Fibroblast of skin of back (primary cell): ENCODE data around the gene XYLT1.
A peak's percentile ranks its signal among the peaks of the same experiment; 100 is the strongest.

ENCODE experiments used
- DNase-seq: peaks from one replicate; pipeline ENCODE4 v3.0.0-alpha.2; 2013

Gene XYLT1

DNA sequence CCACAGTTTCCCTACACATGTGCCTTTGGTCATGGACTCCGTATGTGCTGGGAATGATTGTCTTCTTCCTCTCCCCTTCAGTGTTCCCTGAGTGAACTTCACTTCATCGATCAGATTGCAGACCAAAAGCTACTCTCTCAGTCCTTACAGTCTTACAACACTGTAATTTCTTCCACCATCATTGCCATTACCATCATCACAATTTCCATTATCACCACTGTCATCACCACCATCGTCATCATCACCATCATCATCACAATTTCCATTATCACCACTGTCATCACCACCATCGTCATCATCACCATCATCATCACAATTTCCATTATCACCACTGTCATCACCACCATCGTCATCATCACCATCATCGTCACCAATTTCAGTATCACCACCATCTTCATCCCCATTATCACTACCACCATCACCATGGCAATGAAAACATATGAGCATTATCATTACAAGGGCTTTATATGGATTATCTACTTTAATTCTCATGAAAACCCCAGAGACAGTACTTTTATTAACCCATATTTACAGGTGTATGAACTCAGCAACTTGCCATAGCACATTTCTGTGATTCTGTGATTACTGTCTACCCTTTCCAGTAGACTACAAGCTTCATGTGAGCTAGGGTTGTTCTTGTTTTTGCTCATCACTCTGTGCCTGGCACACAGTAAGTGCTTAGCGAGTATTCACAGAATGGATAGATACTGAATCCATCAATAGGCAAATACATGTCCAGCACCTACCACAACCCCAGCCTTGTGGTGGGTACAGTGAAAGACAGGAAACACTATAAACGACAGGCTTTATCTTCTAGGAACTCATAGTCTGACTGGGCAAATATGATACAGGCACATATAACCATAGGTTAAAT is 327.0 kb downstream of the XYLT1 start:
- no peak for DNase-seq

DNA sequence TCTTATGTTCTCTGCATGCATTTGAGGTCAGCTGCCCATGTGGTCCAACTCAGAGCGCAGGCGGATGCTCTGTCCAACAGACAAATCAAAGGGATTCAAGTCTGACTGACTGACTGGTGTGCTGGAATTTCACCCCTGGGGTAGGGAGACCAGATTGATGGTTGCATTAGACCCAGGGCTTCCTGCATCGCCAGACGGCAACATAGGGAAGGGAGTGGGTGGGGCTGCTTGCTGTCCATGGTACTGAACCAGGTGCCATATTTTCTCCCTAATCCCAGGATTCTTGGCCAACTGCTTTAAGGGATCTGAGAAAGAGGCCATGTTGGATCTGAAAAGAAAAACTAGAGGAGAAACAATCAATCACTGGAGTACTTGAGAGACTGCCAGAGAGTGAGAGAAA is 332.0 kb downstream of the XYLT1 start:
- peak; percentile 12 for DNase-seq

DNA sequence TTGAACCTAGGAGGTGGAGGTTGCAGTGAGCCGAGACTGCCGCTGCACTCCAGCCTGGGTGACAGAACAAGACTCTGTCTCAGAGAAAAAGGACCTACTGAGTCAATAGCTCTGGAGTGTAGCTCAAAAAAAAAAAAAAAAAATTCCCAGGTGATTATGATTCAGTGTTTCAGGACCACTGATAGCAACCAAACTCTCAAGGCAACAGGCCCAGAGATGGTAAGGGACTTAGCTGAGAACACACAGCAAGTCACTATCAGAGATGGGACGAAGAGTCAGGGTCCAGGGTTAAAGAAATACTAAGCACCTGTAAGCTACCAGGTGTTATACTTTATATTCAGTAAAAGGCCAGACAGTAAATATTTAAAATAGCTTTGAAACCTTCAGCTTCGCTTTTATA is 335.3 kb downstream of the XYLT1 start:
- DNase-seq, result no peak

DNA sequence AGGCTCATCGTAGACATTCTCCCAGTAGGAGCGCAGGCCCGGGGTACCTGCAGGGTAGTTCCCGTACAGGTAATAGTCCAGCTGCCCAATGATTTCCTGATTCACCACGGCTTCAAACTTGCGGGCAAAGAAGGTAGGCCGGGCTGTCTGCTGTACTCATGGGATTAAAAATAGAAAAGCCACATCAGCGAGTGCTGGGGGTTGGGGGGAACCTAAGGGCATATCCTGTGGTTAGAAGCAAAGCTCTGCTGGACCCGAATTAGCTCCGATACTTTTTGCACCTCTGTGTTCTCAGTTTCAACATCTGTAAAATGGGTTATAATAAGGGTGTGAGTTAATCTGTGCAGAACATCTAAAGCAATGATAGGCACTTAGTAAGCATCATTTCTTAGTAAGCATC is 336.2 kb downstream of the XYLT1 start:
- no peak for DNase-seq

DNA sequence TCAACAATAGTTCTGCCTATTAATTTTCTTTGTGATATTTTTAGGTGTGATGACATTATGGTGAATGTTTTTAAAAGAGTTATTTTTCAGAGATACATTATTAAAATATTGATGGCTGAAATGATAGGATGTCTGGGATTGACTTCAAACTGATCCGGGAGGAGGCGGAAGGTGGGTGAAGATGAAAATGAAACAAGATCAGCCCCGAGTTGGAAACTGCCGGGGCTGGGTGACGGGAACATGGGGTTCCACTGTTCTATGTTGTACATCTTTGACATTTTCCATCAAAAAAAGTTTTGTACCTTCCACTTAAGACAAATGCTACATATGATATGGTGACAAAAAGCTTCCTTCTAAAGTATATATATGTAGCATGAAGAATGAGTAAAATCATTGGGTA is 336.9 kb downstream of the XYLT1 start:
- DNase-seq, result no peak

DNA sequence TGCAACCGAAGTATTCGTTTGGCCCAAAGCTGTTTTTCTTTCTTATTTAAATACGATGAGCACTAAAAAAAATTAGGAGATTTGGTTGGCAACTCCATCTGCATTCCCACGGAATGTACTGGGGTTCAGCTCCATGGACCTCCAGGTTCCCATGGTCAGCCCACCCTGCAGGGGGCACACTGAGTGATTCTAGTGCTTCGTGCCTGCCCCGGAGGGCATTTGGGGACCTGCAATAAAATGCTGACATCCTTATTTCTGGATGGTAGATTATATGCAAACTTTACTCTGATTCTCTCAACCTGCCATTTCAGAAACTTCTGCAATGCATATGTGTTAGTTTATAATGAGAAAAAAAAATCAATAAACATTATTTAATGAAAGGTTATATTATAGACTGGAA is 339.4 kb downstream of the XYLT1 start:
- DNase-seq, result no peak

DNA sequence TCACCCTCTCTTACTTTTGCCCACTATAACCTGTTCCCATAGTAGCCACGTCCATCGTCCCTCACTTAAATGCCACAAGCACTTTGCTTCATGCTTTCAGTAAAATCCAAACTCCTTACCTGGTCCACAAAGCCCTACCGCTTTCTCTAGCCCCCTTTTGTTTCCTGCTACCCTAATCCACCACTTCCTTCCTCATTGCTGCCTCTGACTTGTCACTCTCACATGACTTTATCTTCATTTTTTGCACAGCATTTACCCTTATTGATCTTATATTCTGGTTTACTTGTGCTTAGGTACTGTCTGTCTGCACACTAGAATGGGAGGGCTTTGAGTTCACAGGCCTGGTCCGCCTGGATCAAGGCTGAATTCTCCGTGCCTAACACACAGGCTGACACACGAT is 340.0 kb downstream of the XYLT1 start:
- DNase-seq, result no peak

DNA sequence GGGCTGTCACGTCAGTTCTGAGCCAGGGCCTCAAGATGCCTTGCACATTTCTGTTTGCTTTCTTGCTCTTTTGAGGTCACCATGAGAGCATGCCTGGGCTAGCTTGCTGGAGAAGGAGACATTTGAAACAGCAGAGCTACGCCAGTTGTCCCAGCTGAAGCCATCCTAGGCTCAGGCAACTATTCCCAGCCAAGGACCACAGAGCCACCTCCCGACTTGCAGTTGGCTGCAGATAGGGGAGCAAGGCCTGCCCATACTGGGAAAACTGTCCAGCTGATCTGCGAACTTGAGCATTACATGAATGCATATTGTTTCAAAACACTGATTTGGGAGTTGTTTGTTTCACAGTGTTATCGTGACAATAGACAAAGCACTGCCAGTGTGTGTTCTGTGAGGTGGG is 340.8 kb downstream of the XYLT1 start:
- no peak for DNase-seq

DNA sequence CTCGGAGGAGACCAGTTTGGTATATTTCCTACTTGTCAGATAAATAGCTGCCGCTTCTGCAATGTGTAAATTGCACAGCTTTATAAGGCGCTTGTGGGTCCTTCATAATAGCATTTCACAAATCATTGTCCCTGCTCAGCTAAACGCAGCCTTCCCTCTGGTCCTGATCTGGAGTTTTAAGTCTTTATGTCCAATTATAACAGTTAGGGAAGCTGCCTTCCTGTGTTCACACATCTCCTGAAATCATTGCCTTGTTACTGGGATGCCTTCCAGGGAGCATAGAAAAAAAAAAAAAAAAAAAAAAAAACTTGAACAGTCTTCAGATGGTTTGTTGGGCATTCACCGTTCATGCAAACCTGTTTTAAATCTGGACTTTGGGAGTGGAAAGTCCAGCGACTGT is 342.0 kb downstream of the XYLT1 start:
- no peak for DNase-seq

DNA sequence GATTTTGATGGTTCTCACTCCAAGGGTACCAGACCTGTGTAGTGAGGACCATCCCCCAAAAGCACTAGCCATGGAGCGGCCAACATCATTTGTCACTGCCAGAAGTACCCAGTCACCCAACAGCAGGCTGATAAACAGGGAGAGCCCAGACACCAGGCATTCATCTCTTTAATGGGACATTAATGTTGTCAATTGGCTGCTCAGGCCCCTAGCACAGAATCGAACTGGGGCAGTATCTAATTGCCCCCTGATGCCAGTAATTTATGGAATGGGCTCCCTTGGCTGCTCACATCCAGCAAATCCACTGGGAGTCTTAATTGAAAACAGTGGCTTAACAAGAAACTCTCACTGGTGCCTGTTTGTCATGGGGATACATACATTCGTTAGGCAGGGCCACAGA is 344.6 kb downstream of the XYLT1 start:
- DNase-seq, result no peak

DNA sequence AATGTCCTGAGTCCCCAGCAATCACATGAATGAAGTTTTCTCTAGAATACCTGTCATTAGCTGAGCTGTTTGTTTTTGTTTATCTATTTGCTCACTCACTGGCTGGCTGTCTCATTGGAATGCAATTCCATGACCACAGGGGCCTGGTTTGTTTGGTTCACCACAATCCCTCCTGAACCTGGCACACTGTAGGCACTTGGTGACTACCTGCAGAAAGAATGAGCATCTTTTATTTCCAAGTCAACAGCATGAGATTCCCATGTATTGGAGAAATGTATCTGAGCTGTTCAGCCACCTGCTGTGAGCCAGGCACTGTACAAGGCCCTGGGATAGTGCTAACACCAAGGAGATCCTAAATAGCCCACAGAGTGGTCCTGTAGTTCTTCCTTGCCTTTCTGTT is 345.1 kb downstream of the XYLT1 start:
- peak; percentile 23 for DNase-seq

DNA sequence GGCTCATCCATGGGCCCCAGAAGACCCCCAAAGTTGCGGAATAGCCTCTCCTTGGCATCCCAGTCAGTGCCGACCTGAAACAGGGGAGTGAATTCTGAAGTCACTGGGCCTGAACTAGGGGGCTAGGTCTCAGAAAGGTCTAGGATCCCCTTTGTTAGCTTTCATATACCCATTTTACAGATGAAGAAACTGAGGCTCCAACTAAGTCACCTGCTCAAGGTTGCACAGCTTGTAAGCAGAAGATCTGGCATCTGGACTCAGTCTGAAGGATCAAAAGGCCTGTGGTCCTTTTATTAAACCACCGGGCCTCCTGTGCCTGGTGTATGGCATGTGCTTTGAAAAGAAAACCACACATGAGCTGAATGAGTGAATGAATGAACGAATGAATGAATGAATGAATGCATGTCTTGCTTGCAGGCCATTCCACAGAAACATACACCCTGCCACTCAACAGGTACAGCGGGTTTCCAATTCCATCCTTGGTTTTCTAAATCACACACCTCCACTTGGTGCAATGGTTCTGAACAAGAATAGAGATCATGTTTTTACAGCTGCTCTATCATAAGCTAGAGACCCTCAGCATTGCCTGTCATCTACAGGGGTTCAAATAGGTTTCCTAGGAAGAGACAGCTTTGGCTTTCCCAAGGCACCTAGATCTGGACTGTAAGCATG is 352.7 kb downstream of the XYLT1 start:
- DNase-seq, result no peak

DNA sequence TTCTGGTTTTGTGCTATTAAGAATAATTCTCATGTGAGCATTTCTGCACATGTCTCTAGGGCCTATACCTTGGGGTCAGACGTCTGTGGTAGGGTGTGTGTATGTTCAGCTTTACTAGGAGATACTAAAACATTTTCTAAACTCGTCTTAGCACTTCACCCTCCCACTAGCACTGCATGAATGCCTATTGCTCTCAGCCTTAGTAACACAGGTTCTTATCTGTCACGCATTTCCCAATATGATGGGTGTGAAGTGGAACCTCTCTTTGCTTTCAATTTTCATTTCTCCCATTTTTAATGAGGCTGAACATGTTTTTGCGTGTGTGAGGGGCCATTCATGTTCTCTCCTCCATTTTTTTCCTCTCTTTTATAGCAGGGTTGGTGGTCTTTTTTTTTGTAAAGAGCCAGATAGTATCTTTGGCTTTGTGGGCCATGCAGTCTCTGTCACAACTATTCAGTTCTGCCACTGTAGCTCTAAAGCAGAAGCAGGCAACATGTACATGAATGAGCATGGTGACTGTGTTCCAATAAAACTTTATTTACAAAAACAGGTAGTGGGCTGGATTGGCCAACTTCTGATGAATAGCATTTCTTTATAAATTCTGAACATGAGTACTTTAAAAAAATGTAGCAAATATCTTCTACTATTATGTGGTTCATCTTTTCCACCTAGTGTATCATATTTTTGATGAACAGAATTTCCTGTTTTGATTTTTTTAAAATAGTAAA is 354.0 kb downstream of the XYLT1 start:
- no peak for DNase-seq

DNA sequence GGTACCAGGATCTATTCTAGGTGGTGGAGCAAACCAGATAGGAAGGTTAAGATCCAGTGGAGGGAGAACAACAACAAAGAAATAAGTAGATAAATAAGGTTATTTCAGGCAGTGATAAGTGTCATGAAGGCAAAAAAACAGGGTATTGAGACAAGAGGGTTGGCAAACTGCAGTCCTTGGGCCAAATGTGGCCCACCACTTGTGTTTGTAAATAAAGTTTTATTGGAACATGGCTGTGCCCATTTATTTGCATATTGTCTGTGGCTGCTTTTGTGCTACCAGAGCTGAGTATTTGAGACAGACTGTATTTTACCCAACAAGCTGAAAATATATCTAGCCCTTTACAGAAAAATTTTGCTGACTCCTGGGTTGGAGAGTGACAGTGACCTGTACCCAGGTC is 361.3 kb downstream of the XYLT1 start:
- DNase-seq, result no peak

DNA sequence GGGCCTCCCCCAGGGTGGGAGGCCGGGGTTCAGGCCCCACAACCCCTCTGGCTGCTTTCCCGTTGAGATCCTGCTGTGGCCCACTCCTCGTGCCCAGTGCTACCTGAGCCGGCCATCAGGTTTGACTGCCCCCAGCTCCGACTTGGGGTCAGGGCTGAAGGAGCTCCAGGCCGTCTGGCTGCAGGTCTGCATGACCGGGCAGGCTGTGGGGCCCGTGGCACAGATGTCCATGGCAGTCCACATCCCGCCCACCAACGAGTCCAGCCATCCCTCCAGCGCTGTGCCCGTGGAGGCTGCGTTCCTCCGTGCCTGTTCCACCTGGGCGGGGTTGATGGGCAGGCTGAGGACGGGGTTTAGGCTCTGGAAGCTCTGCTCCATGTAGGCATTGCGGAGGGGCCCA is 362.2 kb downstream of the XYLT1 start:
- no peak for DNase-seq

DNA sequence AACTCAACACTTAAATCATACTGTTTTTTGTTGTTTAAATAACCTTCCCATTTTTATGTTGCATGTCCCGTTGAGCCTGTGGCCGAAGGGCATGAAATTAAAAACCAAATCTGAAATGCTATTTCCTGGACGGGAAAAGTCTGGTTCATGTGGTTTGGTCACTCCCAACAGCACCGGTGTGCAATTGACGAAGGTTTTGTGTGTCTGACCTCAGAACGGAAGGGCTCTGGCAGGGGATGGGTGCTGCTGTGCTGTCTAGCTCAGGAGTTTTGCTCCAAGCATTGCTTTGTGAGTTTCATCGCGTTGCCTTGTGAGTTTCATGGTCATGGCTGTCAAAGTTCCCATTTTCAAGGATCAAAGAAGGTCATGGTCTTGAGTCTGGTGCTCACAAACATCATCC is 363.3 kb downstream of the XYLT1 start:
- no peak for DNase-seq

DNA sequence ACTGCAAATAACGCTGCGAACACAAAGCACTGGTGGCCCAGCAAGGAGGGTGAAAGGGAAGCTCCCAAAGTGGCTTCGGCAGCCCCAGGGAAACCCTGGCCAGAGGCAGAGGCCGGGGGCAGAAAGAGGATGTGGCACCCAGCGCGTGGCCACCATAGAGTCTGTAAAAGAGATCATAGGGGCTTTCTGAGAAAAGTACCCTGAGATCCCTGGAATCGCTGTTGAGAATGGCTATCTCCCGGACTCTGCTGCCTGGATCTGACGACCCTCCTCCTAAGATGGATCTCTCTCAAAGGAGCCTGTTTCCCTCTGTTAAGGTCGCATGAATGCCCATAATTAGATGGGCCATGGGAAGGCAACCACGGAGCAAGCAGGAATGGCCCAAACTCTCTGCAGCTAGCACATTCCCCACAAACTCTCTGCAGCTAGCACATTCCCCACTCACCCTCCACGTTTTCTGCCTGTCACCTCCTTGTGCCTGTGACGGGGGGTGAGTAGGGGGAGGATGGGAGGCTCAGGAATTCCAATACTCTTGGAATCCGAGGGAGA is 364.4 kb downstream of the XYLT1 start:
- no peak for DNase-seq

DNA sequence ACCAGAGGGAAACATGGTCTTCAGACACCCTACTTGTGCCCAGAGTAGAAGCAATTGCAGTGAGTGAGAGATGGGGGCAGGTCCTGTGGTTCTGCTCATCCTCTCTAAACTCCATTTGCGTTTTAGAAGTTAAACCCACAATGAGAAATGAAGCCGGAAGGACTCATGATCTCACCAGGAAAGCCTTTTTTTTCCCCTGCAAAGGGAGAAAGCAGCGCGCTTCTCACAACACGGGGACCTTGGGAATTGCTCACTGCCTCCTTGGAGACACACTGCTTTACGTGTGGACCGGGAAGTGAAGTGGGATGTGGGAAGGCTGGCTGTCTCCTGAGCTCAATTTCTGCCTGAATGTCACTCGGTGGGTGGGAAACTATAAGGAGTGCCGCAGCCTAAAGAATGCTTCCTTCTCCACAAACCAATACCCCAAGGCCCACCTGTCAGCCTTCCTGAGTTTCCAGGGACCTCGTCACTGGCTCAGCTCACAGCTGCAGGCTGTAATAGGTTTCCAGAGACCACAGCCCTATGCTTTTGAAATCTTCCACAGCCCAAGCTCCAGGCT is 365.4 kb downstream of the XYLT1 start:
- DNase-seq, result peak; percentile 44

DNA sequence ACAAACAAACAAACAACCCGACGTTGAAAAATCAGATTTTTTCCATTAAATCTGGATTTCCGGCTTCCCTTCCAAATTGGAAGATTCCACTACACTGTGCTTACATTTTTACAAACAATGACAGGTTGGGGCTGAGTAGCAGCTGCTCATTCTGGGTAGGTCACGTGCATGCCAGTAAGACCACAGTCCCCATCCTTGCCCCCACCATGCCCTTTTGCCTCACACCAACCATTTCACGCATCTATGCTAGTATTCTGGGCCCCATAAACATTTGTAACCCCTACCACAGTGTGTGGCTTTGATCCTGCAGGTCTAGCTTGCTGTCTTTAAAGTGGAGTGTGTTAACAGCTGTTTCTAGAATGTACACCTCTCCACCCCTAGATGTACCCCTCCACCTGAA is 366.1 kb downstream of the XYLT1 start:
- DNase-seq, result no peak

DNA sequence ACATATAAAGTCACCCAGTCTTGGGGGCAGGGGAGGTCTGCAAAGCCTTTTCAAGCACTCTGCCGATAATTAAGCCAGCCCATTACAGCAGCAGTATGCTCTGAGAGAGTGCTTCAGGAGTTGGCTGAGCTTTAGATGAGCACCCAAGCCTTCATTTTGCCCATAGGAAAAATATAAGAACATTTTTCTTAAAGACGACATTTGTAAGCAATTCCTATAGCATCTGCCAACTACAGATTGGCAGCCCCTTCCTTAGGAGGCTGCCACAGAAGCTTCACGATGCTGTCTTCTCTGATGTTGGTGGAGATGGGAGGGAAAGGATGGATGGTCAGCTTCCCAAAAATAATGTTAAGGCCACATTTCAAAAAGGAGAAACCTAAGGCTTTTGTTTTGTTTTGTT is 367.5 kb downstream of the XYLT1 start:
- DNase-seq, result no peak

DNA sequence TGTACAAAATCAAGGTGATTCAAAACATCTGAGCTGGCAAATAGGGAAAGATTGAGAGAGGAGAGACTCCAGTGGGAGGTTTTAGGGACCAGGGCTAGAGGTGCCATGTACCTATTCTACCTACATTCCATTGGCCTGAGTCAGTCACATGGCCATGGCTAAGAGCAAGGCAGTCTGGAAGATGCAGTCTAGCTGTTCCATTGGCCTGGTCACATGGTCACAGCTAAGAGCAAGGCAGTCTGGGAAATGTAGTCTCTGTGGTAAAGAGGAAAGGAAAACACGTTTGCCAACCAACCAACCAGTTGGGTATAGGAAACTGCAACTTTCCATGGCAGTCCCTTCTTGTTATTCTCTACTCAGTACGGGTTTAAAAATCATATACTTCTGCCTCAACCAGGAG is 369.1 kb downstream of the XYLT1 start:
- peak; percentile 8 for DNase-seq

DNA sequence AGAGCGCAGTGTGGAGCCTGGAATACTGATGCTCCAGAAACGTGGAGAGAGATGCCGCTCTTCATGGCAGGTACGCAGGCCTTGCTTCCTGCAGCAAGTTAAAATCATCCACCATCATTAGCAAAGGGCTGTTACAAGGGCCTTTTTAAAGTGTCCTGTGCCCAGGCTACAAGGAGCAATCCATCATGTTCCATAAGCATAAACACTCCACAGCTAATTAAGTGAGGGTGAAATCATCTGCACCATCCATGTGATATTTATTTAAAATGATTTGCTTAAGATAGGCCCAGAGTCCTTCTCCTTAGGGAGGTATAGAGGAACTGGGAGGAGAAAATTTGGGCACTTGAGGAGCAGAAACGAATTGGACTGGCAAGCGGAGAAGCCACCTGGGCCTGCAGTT is 372.1 kb downstream of the XYLT1 start:
- no peak for DNase-seq

DNA sequence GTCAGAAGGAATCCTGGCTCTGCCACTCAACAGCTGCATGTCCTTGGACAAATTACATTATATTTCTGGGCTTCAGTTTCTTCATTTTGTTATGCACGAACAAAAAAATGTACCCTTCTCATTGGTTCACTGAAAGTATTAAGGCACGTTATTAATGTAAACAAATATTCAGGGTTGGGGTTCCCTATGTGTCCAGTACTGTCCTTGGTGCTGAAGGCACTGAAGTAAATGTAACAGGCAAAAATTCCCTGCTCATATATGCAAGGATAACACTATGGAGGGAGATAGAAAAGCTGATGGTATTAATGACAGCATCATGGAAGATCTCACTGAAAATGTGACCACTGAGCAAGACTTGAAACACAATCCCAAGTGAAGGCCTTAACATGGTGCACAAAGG is 386.6 kb downstream of the XYLT1 start:
- no peak for DNase-seq
